GM12873 (cell line): ENCODE measurements around the gene NAGLU.

Source experiments
- TF ChIP-seq, protein P1 (sequence below): IDR thresholded peaks from 2 replicates; pipeline ENCODE4 v1.5.1; 2012; ENCODE audit warnings: low read depth, mild to moderate bottlenecking, moderate library complexity, low read length, control low read depth; ENCODE audit not compliant: insufficient read depth; ENCODE audit errors: missing control alignments

The NAGLU gene

GRCh38 chr17:42530952-42531454 is 5.0 kb upstream of the NAGLU start:
- TF ChIP-seq, protein P1, sequence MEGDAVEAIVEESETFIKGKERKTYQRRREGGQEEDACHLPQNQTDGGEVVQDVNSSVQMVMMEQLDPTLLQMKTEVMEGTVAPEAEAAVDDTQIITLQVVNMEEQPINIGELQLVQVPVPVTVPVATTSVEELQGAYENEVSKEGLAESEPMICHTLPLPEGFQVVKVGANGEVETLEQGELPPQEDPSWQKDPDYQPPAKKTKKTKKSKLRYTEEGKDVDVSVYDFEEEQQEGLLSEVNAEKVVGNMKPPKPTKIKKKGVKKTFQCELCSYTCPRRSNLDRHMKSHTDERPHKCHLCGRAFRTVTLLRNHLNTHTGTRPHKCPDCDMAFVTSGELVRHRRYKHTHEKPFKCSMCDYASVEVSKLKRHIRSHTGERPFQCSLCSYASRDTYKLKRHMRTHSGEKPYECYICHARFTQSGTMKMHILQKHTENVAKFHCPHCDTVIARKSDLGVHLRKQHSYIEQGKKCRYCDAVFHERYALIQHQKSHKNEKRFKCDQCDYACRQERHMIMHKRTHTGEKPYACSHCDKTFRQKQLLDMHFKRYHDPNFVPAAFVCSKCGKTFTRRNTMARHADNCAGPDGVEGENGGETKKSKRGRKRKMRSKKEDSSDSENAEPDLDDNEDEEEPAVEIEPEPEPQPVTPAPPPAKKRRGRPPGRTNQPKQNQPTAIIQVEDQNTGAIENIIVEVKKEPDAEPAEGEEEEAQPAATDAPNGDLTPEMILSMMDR = no peak

GRCh38 chr17:42531455-42532354 is 4.3 kb upstream of the NAGLU start:
- TF ChIP-seq, protein P1 = peak; percentile 51

- TF ChIP-seq, protein P1 = no peak
Observed at GRCh38 chr17:42535155-42536047, 640 bp upstream of the NAGLU start.

- TF ChIP-seq, protein P1 = no peak
Observed at GRCh38 chr17:42536372-42537155, 523 bp downstream of the NAGLU start.

- TF ChIP-seq, protein P1 = no peak
Observed at GRCh38 chr17:42537156-42537805, 1.2 kb downstream of the NAGLU start.

GRCh38 chr17:42537826-42538451 is 1.9 kb downstream of the NAGLU start:
- TF ChIP-seq, protein P1 = no peak
